Trophoblast cell (in vitro differentiated cells and primary cell): Measurements from ENCODE around the gene CSNK2A1.

Experiments
- DNase-seq, 2 donors: peaks; one replicate each; pipeline ENCODE4 v3.0.0-alpha.2; 2016
- H2AFZ ChIP-seq: 2 replicates; pipeline ENCODE4 v1.6.1; 2013; ENCODE audit warnings: low read length, moderate library complexity, mild to moderate bottlenecking; ENCODE audit not compliant: insufficient read depth, poor library complexity
- H2AK5ac ChIP-seq: 2 replicates; pipeline ENCODE4 v1.6.1; 2013; ENCODE audit warnings: mild to moderate bottlenecking, low read length
- H2BK120ac ChIP-seq: 2 replicates; pipeline ENCODE4 v1.6.1; 2013; ENCODE audit warnings: low read length, mild to moderate bottlenecking, moderate library complexity; ENCODE audit not compliant: insufficient read depth, poor library complexity
- H2BK12ac ChIP-seq: 2 replicates; pipeline ENCODE4 v1.6.1; 2013; ENCODE audit warnings: mild to moderate bottlenecking, low read length, moderate library complexity
- H2BK5ac ChIP-seq: 2 replicates; pipeline ENCODE4 v1.6.1; 2013; ENCODE audit warnings: low read length, low read depth, moderate library complexity, mild to moderate bottlenecking; ENCODE audit not compliant: poor library complexity
- H3K14ac ChIP-seq: 2 replicates; pipeline ENCODE4 v1.6.1; 2013; ENCODE audit warnings: mild to moderate bottlenecking, low read length
- H3K18ac ChIP-seq: 2 replicates; pipeline ENCODE4 v1.6.1; 2013; ENCODE audit warnings: mild to moderate bottlenecking, low read length
- H3K23ac ChIP-seq: 2 replicates; pipeline ENCODE4 v1.6.1; 2013; ENCODE audit warnings: low read length
- H3K27ac ChIP-seq: 2 replicates; pipeline ENCODE4 v1.5.1; 2013; ENCODE audit warnings: low read depth, mild to moderate bottlenecking, inconsistent platforms, low read length, moderate library complexity
- H3K27me3 ChIP-seq: 2 replicates; pipeline ENCODE4 v1.6.1; 2013; ENCODE audit warnings: inconsistent platforms, mild to moderate bottlenecking, low read length, moderate library complexity; ENCODE audit not compliant: insufficient read depth
- H3K36me3 ChIP-seq, 2 experiments: 1 replicate in 1 of 2; 2 replicates in 1 of 2; pipeline ENCODE4 v1.6.1; 2013; ENCODE audit warnings: low read length in 2 of 2, mild to moderate bottlenecking in 2 of 2, moderate library complexity in 1 of 2; ENCODE audit not compliant: insufficient read depth in 2 of 2, control insufficient read depth in 1 of 2
- H3K4ac ChIP-seq: 2 replicates; pipeline ENCODE4 v1.6.1; 2013; ENCODE audit warnings: low read depth, mild to moderate bottlenecking, low read length, moderate library complexity
- H3K4me1 ChIP-seq, 2 experiments: 1 replicate in 1 of 2; 2 replicates in 1 of 2; pipeline ENCODE4 v1.6.1; 2013; ENCODE audit warnings: low read length in 2 of 2, mild to moderate bottlenecking in 2 of 2, moderate library complexity in 1 of 2; ENCODE audit not compliant: insufficient read depth in 2 of 2, control insufficient read depth in 1 of 2
- H3K4me2 ChIP-seq: 2 replicates; pipeline ENCODE4 v1.6.1; 2013; ENCODE audit warnings: inconsistent platforms, mild to moderate bottlenecking, low read length, moderate library complexity
- H3K4me3 ChIP-seq: 2 replicates; pipeline ENCODE4 v1.5.1; 2013; ENCODE audit warnings: mild to moderate bottlenecking, low read depth, low read length, inconsistent platforms
- H3K79me1 ChIP-seq: one replicate; pipeline ENCODE4 v1.6.1; 2013; ENCODE audit warnings: low read length
- H3K79me2 ChIP-seq: 2 replicates; pipeline ENCODE4 v1.6.1; 2013; ENCODE audit warnings: low read length, mild to moderate bottlenecking; ENCODE audit not compliant: control insufficient read depth, insufficient read depth, poor library complexity
- H3K9ac ChIP-seq: 2 replicates; pipeline ENCODE4 v1.6.1; 2013; ENCODE audit warnings: mild to moderate bottlenecking, low read length
- H3K9me3 ChIP-seq: 2 replicates; pipeline ENCODE4 v1.6.1; 2013; ENCODE audit warnings: low read depth, mild to moderate bottlenecking, control low read depth, inconsistent platforms, low read length; ENCODE audit not compliant: insufficient read depth
- H4K12ac ChIP-seq: 2 replicates; pipeline ENCODE4 v1.6.1; 2013; ENCODE audit warnings: low read depth, mild to moderate bottlenecking, low read length, moderate library complexity
- H4K8ac ChIP-seq: 2 replicates; pipeline ENCODE4 v1.6.1; 2013; ENCODE audit warnings: low read depth, mild to moderate bottlenecking, low read length, moderate library complexity
- H4K91ac ChIP-seq: one replicate; pipeline ENCODE4 v1.6.1; 2013; ENCODE audit warnings: low read depth, mild to moderate bottlenecking, low read length, moderate library complexity
- WGBS: extraction: QIAGEN DNeasy Blood & Tissue Kit; methylation state at CpG from one replicate; pipeline ENCODE4 v1.1.7; 2013; ENCODE audit warnings: missing lambda C conversion rate; ENCODE audit not compliant: insufficient read length, insufficient coverage; ENCODE audit errors: extremely low coverage; 5-methylcytosine and 5-hydroxymethylcytosine counted together

CSNK2A1 gene

DNA sequence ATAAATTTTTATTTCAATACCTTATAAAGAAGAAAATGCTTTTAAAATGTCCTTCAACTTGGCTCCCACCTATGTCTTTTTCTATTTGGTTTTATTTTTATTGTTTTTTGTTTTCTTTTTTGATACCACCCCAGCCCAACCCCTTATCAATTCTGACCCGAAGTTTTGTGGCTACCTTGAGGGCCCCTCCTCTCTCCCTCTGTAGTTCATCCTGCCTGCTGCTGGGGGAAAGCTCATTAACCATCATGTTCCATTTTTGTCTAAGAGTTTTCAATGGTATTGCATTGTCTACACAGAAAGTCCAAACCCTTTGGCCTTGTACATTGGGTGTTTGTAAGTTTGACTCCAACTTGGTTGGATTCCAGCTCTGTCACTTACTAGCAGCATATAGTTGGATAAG is 5.3 kb upstream of the CSNK2A1 start:
- Histone ChIP-seq H3K27ac (no peak overlapping the region), H3K79me2 (no peaks in the 10 kb centered on the region), H4K12ac (no peak overlapping the region), H3K27me3 (no peaks in the 10 kb centered on the region), H3K4me3 (no peak overlapping the region), H3K4me1 (no peaks in the 10 kb centered on the region), H3K9me3 (no peaks in the 10 kb centered on the region), H3K14ac (no peak overlapping the region), H4K91ac (no peak overlapping the region), H3K23ac (no peak overlapping the region), H2BK12ac (no peak overlapping the region), H2AFZ (no peak overlapping the region), H2BK120ac (no peak overlapping the region), H3K18ac (no peak overlapping the region), H2BK5ac (no peak overlapping the region), H3K9ac (no peak overlapping the region), H3K79me1 (no peaks in the 10 kb centered on the region), H4K8ac (no peak overlapping the region), H3K4me2 (no peak overlapping the region), H3K36me3 (no peaks in the 10 kb centered on the region), H3K4ac (no peak overlapping the region), H2AK5ac (no peak overlapping the region)
- no CpG with 5 or more reads among the region's 1 CpG for WGBS
- no peak for DNase-seq

GRCh38 chr20:547394-547793 is 3.8 kb upstream of the CSNK2A1 start:
- no peak overlapping the region for H3K4me3 ChIP-seq
- H3K23ac ChIP-seq, result no peak overlapping the region
- H3K9ac ChIP-seq, result no peak overlapping the region
- H4K12ac ChIP-seq, result no peak overlapping the region
- no peak overlapping the region for H3K4me2 ChIP-seq
- H3K14ac ChIP-seq, result no peak overlapping the region
- no peak overlapping the region for H3K18ac ChIP-seq
- no peaks in the 10 kb centered on the region for H3K27me3 ChIP-seq
- H3K4me1 ChIP-seq, result no peaks in the 10 kb centered on the region
- H3K4ac ChIP-seq, result no peak overlapping the region
- peaks cover 6% of the 10 kb centered on the region for H3K79me1 ChIP-seq
- no peaks in the 10 kb centered on the region for H3K9me3 ChIP-seq
- no peak overlapping the region for H2AFZ ChIP-seq
- no peak overlapping the region for H2BK5ac ChIP-seq
- H3K36me3 ChIP-seq, result no peaks in the 10 kb centered on the region
- H4K91ac ChIP-seq, result no peak overlapping the region
- no CpG with 5 or more reads among the region's 1 CpG for WGBS
- no peak overlapping the region for H2AK5ac ChIP-seq
- H4K8ac ChIP-seq, result no peak overlapping the region
- peaks cover 11% of the 10 kb centered on the region for H3K79me2 ChIP-seq
- H2BK12ac ChIP-seq, result no peak overlapping the region
- no peak overlapping the region for H2BK120ac ChIP-seq
- no peak for DNase-seq
- no peak overlapping the region for H3K27ac ChIP-seq

DNA sequence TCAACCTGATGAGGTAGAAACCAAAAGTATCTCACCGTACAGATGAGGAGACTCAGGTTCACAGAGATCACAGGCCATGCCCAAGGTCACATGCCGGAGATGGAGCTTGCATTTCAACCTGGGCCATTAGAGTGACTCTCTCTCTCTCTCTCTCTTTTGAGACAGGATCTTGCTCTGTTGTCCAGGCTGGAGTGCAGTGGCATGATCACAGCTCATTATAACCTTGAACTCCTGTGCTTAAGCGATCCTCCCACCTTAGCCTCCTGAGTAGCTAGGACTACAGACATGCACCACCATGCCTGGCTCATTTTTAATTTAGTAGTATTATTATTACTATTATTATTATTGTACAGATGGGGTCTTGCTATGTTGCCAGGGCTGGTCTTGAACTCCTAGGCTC is 2.8 kb upstream of the CSNK2A1 start:
- H3K36me3 ChIP-seq, result no peaks in the 10 kb centered on the region
- H3K4me1 ChIP-seq, result peaks cover 0 to 5% of the 10 kb centered on the region in 2 experiments
- H3K4me3 ChIP-seq, result no peak overlapping the region
- no peak overlapping the region for H2AK5ac ChIP-seq
- H3K14ac ChIP-seq, result no peak overlapping the region
- H4K8ac ChIP-seq, result no peak overlapping the region
- H4K91ac ChIP-seq, result no peak overlapping the region
- no peaks in the 10 kb centered on the region for H3K27me3 ChIP-seq
- H2AFZ ChIP-seq, result no peak overlapping the region
- no peak overlapping the region for H4K12ac ChIP-seq
- H3K18ac ChIP-seq, result no peak overlapping the region
- H2BK12ac ChIP-seq, result no peak overlapping the region
- no peak overlapping the region for H3K9ac ChIP-seq
- no peak overlapping the region for H3K4ac ChIP-seq
- no peak overlapping the region for H2BK120ac ChIP-seq
- peaks cover 6% of the 10 kb centered on the region for H3K79me1 ChIP-seq
- no peak for DNase-seq
- peaks cover 14% of the 10 kb centered on the region for H3K79me2 ChIP-seq
- H3K27ac ChIP-seq, result no peak overlapping the region
- H3K4me2 ChIP-seq, result no peak overlapping the region
- H2BK5ac ChIP-seq, result no peak overlapping the region
- WGBS, result no CpG with 5 or more reads among the region's 3 CpGs
- H3K23ac ChIP-seq, result no peak overlapping the region
- H3K9me3 ChIP-seq, result no peaks in the 10 kb centered on the region

GRCh38 chr20:544153-544725 is 649 bp upstream of the CSNK2A1 start:
- H3K4me3 ChIP-seq, result no peak overlapping the region
- H3K79me1 ChIP-seq, result peaks cover 6% of the 10 kb centered on the region
- no peak overlapping the region for H3K18ac ChIP-seq
- H2BK120ac ChIP-seq, result no peak overlapping the region
- no peak overlapping the region for H2BK12ac ChIP-seq
- no peak overlapping the region for H3K27ac ChIP-seq
- peak overlapping the region; percentile 42 for H2AFZ ChIP-seq
- H2AK5ac ChIP-seq, result no peak overlapping the region
- peak overlapping the region; percentile 68 for H3K4me2 ChIP-seq
- H4K8ac ChIP-seq, result peak overlapping the region; percentile 64
- H3K9me3 ChIP-seq, result no peaks in the 10 kb centered on the region
- H3K4me1 ChIP-seq, result peaks cover 0 to 8% of the 10 kb centered on the region in 2 experiments
- H3K79me2 ChIP-seq, result peaks cover 14% of the 10 kb centered on the region
- H3K36me3 ChIP-seq, result peaks cover 0 to 2% of the 10 kb centered on the region in 2 experiments
- no peak overlapping the region for H2BK5ac ChIP-seq
- H3K14ac ChIP-seq, result no peak overlapping the region
- H3K9ac ChIP-seq, result no peak overlapping the region
- H4K91ac ChIP-seq, result peak overlapping the region; percentile 33
- H3K4ac ChIP-seq, result peak overlapping the region; percentile 13
- H3K23ac ChIP-seq, result no peak overlapping the region
- no peaks in the 10 kb centered on the region for H3K27me3 ChIP-seq
- DNase-seq, result no peak
- WGBS, result no CpG with 5 or more reads among the region's 6 CpGs
- H4K12ac ChIP-seq, result peak overlapping the region; percentile 63
